Measurements from ENCODE around the gene ODAD3. TPM values are rescaled to one million over a fixed set of nuclear protein-coding genes. Genes with fewer than 3 reads are reported as not detected.

The ODAD3 gene
- total RNA-seq, 1 experiment from 2014 or later: 1.9 TPM

GRCh38 chr19:11404588-11405222 is 30.2 kb downstream of the ODAD3 start:
- DNase-seq (ENCODE audit: low read depth, low spot score) (no peak), ATAC-seq (no peak)
- in situ Hi-C loops (cut with HindIII; ENCODE audit: low pct_unique_long_range_greater_than_20kb, low sequenced_read_pairs) (no loop called here), intact Hi-C loops (cut with micrococcal nuclease; ENCODE audit: unreplicated experiment) (no loop called here)
- TF ChIP-seq CTCF (IDR thresholded peaks at IDR 0.05) (no peak), REST (IDR thresholded peaks at IDR 0.05; ENCODE audit: insufficient read depth in 1 of 2, low read depth in 2 of 2, low read length in 1 of 2) (no peak), TCF7L2 (IDR thresholded peaks at IDR 0.05; ENCODE audit: low read depth, low read length) (no peak), POLR2AphosphoS5 (IDR thresholded peaks at IDR 0.05; ENCODE audit: low read depth, low read length) (no peak), SIN3A (IDR thresholded peaks at IDR 0.05; ENCODE audit: borderline replicate concordance, insufficient read depth, low read depth, low read length) (no peak)
- no peak overlapping the region for H3K4me3 ChIP-seq (ENCODE audit: low read depth in 2 of 2, low read length in 2 of 2)
- no peaks in the 10 kb centered on the region for H3K36me3 ChIP-seq (ENCODE audit: control insufficient read depth, insufficient read depth, low read length)
- no peaks in the 10 kb centered on the region for H3K4me1 ChIP-seq (ENCODE audit: control insufficient read depth, insufficient read depth, low read length)
- H3K9me3 ChIP-seq (ENCODE audit: control insufficient read depth, insufficient read depth, low read depth, low read length): no peaks in the 10 kb centered on the region
- ChIA-PET POLR2A (no interaction called here), CTCF (no interaction called here)
- H3K27me3 ChIP-seq (ENCODE audit: control insufficient read depth, insufficient read depth, low read length): no peaks in the 10 kb centered on the region
- H3K27ac ChIP-seq (ENCODE audit: low read length): no peak overlapping the region
- no TSS peak for BruUV-seq (replicated peaks)

GRCh38 chr19:11401808-11402543 is 32.9 kb downstream of the ODAD3 start:
- Histone ChIP-seq H3K9me3 (ENCODE audit: control insufficient read depth, insufficient read depth, low read depth, low read length) (no peaks in the 10 kb centered on the region), H3K27ac (ENCODE audit: low read length) (no peak overlapping the region), H3K4me1 (ENCODE audit: control insufficient read depth, insufficient read depth, low read length) (no peaks in the 10 kb centered on the region), H3K27me3 (ENCODE audit: control insufficient read depth, insufficient read depth, low read length) (no peaks in the 10 kb centered on the region), H3K4me3 (ENCODE audit: low read depth in 2 of 2, low read length in 2 of 2) (no peak overlapping the region), H3K36me3 (ENCODE audit: control insufficient read depth, insufficient read depth, low read length) (no peaks in the 10 kb centered on the region)
- ATAC-seq (no peak), DNase-seq (ENCODE audit: low read depth, low spot score) (no peak)
- BruUV-seq (replicated peaks): no TSS peak
- POLR2A ChIA-PET: no interaction called here
- no peak for TF ChIP-seq REST (IDR thresholded peaks at IDR 0.05; ENCODE audit: insufficient read depth in 1 of 2, low read depth in 2 of 2, low read length in 1 of 2)
- no peak for TF ChIP-seq TCF7L2 (IDR thresholded peaks at IDR 0.05; ENCODE audit: low read depth, low read length)
- no peak for TF ChIP-seq CTCF (IDR thresholded peaks at IDR 0.05)
- TF ChIP-seq SIN3A (IDR thresholded peaks at IDR 0.05; ENCODE audit: borderline replicate concordance, insufficient read depth, low read depth, low read length): no peak
- no peak for TF ChIP-seq POLR2AphosphoS5 (IDR thresholded peaks at IDR 0.05; ENCODE audit: low read depth, low read length)
- in situ Hi-C loops (cut with HindIII; ENCODE audit: low pct_unique_long_range_greater_than_20kb, low sequenced_read_pairs): no loop called here
- intact Hi-C loops (cut with micrococcal nuclease; ENCODE audit: unreplicated experiment): no loop called here
- CTCF ChIA-PET: no interaction called here
